ENCODE results near the gene TSNAX. TPM values are rescaled to one million over a fixed set of nuclear protein-coding genes. Genes with fewer than 3 reads are reported as not detected.
"Not testable (repeated sequence)": the region's sequence is repeated elsewhere in the genome, so short reads cannot be mapped to it uniquely, and the experiment has no call there.

Gene TSNAX
- polyA plus RNA-seq (ENCODE audit: insufficient read length in 4 of 4), result 10 to 100 TPM; 52.4 to 63.4 (median 60.9) TPM

- DNase-seq (ENCODE audit: low read depth in 4 of 4, low spot score in 3 of 4), result peak; percentile 90 to 97 (median 93)
Measured at GRCh38 chr1:231528172-231529029, at the start of gene TSNAX. TSNAX (plus strand) TSS chr1:231528669; CDS start chr1:231528811, 142 bp downstream.

GRCh38 chr1:231478811-231479210, 49.7 kb upstream of the TSNAX start:
- no peak for DNase-seq (ENCODE audit: low read depth in 4 of 4, low spot score in 3 of 4)

GRCh38 chr1:231480008-231480407, 48.5 kb upstream of the TSNAX start:
- no peak for DNase-seq (ENCODE audit: low read depth in 4 of 4, low spot score in 3 of 4)

- no peak for DNase-seq (ENCODE audit: low read depth in 4 of 4, low spot score in 3 of 4)
Measured at GRCh38 chr1:231481289-231481688, 47.2 kb upstream of the TSNAX start.

GRCh38 chr1:231485029-231485784, 43.3 kb upstream of the TSNAX start:
- no peak for DNase-seq (ENCODE audit: low read depth in 4 of 4, low spot score in 3 of 4)

- DNase-seq (ENCODE audit: low read depth in 4 of 4, low spot score in 3 of 4), result no peak
Measured at GRCh38 chr1:231487019-231487418, 41.5 kb upstream of the TSNAX start.

GRCh38 chr1:231487910-231488309, 40.6 kb upstream of the TSNAX start:
- DNase-seq (ENCODE audit: low read depth in 4 of 4, low spot score in 3 of 4), result no peak

- no peak for DNase-seq (ENCODE audit: low read depth in 4 of 4, low spot score in 3 of 4)
Measured at GRCh38 chr1:231493421-231494185, 34.9 kb upstream of the TSNAX start.

- no peak for DNase-seq (ENCODE audit: low read depth in 4 of 4, low spot score in 3 of 4)
Measured at GRCh38 chr1:231494439-231495110, 33.9 kb upstream of the TSNAX start.

GRCh38 chr1:231497629-231498152, 30.8 kb upstream of the TSNAX start:
- DNase-seq (ENCODE audit: low read depth in 4 of 4, low spot score in 3 of 4), result no peak

- DNase-seq (ENCODE audit: low read depth in 4 of 4, low spot score in 3 of 4), result no peak
Measured at GRCh38 chr1:231499148-231499763, 29.2 kb upstream of the TSNAX start.

GRCh38 chr1:231500666-231501065, 27.8 kb upstream of the TSNAX start:
- no peak for DNase-seq (ENCODE audit: low read depth in 4 of 4, low spot score in 3 of 4)

- not testable (repeated sequence) for DNase-seq (ENCODE audit: low read depth in 4 of 4, low spot score in 3 of 4)
Measured at GRCh38 chr1:231503168-231503567, 25.3 kb upstream of the TSNAX start.

- no peak for DNase-seq (ENCODE audit: low read depth in 4 of 4, low spot score in 3 of 4)
Measured at GRCh38 chr1:231507476-231508355, 20.8 kb upstream of the TSNAX start.

GRCh38 chr1:231508497-231508896, 20.0 kb upstream of the TSNAX start:
- no peak for DNase-seq (ENCODE audit: low read depth in 4 of 4, low spot score in 3 of 4)

- no peak for DNase-seq (ENCODE audit: low read depth in 4 of 4, low spot score in 3 of 4)
Measured at GRCh38 chr1:231508941-231509340, 19.5 kb upstream of the TSNAX start.

GRCh38 chr1:231512147-231512698, 16.2 kb upstream of the TSNAX start:
- no peak for DNase-seq (ENCODE audit: low read depth in 4 of 4, low spot score in 3 of 4)

- DNase-seq (ENCODE audit: low read depth in 4 of 4, low spot score in 3 of 4), result no peak
Measured at GRCh38 chr1:231515748-231516147, 12.7 kb upstream of the TSNAX start.
